Measurements from ENCODE around the gene TBC1D14. TPM values are rescaled to one million over a fixed set of nuclear protein-coding genes. Genes with fewer than 3 reads are reported as not detected.

The TBC1D14 gene
- total and polyA plus RNA-seq, 2 of the 8 experiments (the other 6 are each of a cell fraction or from before 2014, with no cell fraction given), result 45.6 to 48.2 TPM

- TF ChIP-seq CHD7 (IDR thresholded peaks at IDR 0.05; ENCODE audit: insufficient replicate concordance, low read length), result no peak
- no peak for TF ChIP-seq CTCF (IDR thresholded peaks at IDR 0.05; ENCODE audit: control extremely low read depth in 1 of 3, insufficient read depth in 1 of 3, low read depth in 1 of 3, low read length in 3 of 3)
- TF ChIP-seq TEAD4 (IDR thresholded peaks at IDR 0.05; ENCODE audit: low read depth, low read length), result no peak
- no peak for TF ChIP-seq RNF2 (IDR thresholded peaks at IDR 0.05; ENCODE audit: borderline replicate concordance, low read depth, low read length, missing control alignments, poor library complexity, severe bottlenecking)
- TF ChIP-seq USF2 (IDR thresholded peaks at IDR 0.05; ENCODE audit: low read length), result no peak
These were observed 62.1 kb downstream of the TBC1D14 start (continued) for GRCh38 chr4:6971536-6972374.
